GM21529 (cell line): ENCODE measurements around the gene IGFBP4.

ENCODE experiments used
- ATAC-seq: cut with Tn5 transposase; IDR thresholded peaks from one replicate; pipeline ENCODE4 v1.9.1; 2021; ENCODE audit not compliant: unreplicated experiment

Gene IGFBP4

DNA sequence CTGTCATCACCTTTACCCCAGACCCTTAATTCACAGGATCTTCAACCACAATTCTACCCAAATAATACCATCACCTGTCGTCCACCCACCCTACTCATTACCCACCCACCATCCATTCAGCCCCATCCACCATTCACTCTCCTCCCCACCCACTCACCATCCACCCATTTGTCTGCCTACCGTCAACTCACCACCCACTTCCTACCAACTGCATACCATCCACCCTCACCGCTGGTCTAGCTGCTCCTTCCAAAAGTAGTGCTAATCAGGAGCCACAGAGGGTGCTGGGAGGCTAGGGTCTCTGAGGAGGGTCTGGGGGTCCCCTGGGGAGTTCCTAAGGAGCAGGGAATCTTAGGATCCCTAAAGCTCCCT, 12.0 kb upstream of the IGFBP4 start:
- ATAC-seq = no peak

DNA sequence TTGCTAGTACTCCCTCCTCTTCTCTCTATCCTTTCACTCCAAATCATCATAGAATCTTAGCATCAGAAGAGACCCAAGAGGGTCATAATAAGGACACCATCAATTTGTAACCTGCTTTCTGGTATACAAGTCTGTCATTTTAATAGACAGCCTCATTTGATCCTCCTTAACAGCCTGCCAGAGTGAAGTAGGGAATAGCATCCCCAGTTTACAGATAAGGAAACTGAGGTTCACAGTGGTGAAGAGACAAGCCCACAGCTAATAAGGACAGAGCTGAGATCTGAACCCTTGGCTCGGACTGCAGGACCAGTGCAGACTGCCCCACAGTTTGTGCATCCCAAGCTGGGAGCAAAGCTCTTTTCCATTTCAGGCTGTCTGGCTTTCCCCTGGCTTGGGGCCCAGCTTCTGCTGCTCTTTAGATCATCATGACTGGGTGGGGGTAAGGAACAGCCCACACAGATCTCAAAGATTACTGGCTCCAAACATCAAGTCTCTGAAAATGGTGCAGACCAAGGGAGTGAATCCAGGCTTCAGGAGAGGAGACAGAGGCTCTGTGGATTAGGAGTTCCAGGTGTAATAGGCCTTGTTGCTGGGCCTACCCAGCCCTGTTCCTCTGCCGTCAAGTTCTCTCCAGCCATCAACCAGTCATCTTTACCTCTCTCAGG, 10.3 kb upstream of the IGFBP4 start:
- ATAC-seq = no peak

DNA sequence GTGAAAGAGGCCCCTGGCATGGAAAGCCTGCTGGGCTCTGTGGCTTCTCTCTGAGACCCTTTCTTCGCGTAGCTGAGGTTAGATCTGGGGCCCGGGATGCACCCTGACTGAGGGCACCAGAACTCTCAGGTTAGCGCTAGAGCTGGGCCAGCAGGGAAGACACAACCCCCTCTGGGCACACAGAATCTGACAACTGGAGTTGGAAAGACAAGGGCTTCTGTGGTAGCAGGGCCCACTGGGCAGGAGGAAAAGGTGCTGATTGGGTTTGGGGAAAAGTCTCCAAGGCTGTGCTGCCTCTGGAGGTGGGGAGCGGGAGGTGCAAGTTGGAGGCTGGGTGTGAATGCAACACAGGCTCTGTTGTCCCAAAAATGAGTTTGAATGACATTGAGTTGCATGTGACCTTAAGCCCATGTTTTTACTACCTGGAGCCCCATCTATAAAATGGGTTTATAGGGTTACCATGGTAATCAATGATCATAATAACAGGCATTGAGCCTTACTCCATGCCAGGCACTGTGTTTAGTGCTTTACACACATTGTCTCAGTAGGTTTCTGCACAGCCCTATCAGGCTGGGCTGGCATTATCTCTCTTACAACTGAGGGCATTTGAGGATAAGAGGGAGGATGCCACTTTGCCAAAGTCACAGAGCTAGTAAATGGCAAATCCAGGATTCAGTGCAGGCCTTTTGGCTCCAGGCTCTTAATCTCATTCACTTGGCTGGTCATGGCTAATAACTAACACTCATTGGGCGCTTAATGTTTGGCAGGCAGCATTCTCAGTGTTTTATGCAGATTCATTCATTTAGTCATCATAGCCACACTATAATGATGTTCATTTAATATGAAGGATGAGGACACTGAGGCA, 9.5 kb upstream of the IGFBP4 start:
- no peak for ATAC-seq

GRCh38 chr17:40436636-40437035, 6.6 kb upstream of the IGFBP4 start:
- ATAC-seq = no peak

- ATAC-seq = no peak
These were observed 6.0 kb upstream of the IGFBP4 start for GRCh38 chr17:40437095-40437732.

- ATAC-seq = no peak
These were observed 3.1 kb upstream of the IGFBP4 start for GRCh38 chr17:40440166-40440565.

- ATAC-seq = no peak
These were observed 656 bp upstream of the IGFBP4 start for GRCh38 chr17:40442392-40443195.

DNA sequence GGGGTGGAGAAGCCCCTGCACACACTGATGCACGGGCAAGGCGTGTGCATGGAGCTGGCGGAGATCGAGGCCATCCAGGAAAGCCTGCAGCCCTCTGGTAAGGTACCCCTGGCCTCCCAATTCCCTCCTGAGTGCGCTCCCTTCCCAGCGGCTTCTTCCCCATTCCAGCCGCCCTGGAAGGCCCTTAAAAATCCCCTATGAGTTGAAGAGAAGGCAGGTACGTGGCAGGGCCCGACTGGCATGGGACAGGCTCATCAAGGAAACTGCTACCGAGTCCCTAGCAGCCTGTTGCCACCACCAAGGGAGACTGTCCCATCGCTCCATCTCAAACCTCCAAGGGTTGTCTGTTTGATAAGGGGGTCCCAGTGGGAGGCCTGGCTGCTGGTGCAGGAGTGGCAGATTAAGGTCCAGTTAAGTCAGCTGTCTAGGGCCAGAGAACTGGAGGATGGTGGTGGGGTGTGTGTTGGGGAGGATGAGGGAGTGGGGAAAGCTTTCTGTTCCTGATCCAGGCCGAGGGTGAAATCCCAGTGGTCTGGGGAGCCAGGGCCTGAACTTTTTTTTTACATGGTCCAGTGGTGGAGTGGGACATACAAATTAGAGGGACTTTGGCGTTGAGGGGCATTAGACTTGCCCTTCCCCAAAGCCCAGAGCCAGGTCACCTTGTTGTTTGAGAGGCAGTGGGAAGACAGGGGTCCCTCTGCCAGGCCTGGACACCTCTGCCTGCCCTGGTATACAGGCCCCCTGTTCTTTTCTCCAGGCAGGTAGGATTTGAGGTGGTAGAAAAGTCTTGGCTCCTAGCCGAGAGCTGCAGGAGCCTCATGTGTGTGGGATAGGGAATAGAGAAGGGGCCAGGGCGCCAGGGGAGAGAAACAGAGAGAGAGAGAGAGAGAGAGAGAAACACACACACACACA, 994 bp downstream of the IGFBP4 start:
- no peak for ATAC-seq

GRCh38 chr17:40445751-40446468, 2.7 kb downstream of the IGFBP4 start:
- no peak for ATAC-seq

- ATAC-seq = no peak
These were observed 3.9 kb downstream of the IGFBP4 start for GRCh38 chr17:40447148-40447644.

GRCh38 chr17:40447806-40448205, 4.6 kb downstream of the IGFBP4 start:
- ATAC-seq = no peak

GRCh38 chr17:40448213-40448638, 5.0 kb downstream of the IGFBP4 start:
- ATAC-seq = no peak

DNA sequence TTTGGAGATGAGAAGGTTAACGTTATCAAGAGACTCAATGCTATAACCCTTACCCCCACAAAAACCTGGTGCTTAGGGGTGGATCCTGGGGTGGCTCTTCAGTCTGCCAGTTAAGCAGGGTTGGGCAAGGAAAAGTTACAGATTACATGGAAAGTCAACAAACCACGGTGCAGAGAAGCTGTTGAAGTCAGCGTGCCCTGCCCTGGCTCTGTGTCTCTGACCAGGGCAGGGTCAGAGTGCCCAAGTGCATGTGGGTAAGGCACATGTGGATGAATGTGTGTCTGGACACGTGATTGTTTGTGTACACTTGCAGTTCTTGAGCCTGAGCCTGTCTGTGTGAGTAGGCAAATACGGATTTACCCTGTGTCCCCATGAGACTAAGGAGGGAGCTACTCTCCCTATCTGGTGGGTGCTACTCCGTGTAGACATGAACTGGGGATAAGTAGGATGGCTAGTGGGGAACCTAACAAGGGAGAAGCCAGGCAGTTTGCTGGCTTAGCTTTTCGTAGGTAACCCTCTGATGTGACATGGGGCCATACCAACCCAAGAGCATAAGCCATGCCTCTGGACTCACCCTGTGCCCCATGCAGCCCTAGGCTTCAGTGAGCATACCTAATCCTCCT, 5.5 kb downstream of the IGFBP4 start:
- no peak for ATAC-seq

DNA sequence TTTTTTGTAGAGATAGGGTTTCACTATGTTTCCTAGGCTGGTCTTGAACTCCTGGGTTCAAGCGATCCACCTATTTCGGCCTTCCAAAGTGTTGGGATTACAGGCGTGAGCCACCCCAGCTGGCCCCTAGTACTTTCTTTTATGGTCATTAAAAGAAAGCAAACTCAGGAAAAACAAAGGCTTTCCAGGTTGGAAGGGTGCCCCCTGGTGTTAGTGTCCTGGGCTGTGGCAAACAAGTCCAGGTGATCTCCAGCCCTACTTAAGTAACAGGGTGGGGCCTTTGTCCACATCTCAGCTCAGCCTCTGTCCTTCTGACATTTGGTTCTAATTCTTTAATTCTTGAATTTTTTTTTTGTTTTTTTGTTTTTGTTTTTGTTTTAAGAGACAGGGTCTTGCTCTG, 6.9 kb downstream of the IGFBP4 start:
- no peak for ATAC-seq

DNA sequence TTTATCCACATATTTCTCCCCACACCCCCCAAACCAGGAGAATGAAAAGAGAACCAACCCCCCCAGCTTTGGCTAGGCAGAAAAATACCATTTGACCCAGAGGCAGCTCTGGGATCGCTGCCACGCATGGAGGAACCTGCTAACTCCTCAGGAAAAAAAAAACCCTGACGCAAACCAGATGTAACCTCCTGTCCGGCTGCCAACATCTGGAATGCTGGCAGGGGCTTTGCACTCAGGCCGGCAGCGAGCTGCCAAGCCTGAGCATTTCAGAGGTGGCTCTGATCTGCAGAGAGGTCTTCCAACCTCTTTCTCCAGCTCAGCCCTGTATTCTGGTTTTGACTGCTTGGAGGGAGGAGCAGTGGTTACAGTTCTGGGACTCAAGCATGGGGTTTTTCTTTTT, 8.2 kb downstream of the IGFBP4 start:
- no peak for ATAC-seq

DNA sequence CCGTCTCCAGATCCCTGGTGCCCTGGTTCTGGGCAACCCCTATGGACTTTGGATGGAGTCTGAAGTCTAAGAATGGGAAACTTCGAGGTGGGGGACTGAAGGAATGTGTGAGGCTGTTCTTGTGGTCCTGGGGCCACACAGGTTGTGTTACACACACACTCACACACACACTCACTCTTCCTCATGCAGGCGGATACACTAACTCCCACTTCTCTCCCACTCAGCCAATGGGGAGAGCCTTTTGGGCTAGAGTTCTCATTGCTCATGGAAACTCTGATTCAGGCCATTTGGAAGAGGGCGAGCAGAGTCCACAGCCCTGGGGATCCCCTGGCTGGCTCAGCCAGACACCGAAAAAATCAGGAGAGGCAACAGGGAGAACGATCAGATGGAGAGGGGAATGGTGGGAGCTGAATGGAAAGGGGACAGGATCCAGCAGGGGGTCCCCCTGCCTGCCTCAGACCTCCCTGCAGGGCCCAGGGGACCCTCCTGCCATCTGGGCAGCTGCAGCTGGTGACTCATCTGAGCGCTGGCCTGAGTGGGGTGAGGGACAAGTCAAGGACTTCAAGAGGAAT, 9.1 kb downstream of the IGFBP4 start:
- no peak for ATAC-seq

DNA sequence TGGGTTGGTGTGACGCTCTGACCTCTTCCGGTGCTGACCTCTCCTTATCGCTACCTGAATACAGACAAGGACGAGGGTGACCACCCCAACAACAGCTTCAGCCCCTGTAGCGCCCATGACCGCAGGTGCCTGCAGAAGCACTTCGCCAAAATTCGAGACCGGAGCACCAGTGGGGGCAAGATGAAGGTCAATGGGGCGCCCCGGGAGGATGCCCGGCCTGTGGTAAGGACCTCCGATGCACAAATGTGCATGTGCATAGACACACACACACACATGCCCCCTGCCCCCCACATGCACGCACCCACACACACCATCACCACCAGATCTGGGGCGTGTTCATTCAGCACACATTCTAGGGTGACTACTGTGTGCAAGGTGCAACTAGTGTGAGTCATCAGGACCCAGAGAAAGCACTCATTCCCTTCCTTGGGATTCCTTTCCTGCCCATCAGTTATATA, 9.7 kb downstream of the IGFBP4 start:
- no peak for ATAC-seq

GRCh38 chr17:40453881-40454612, 10.8 kb downstream of the IGFBP4 start:
- no peak for ATAC-seq
